HG03521 (cell line): Measurements from ENCODE around the gene ZBTB17.
A peak's percentile ranks its signal among the peaks of the same experiment; 100 is the strongest.
"Not testable (repeated sequence)": the region's sequence is repeated elsewhere in the genome, so short reads cannot be mapped to it uniquely, and the experiment has no call there.

ENCODE experiments used
- ATAC-seq: cut with Tn5 transposase; IDR thresholded peaks from one replicate; pipeline ENCODE4 v1.9.1; 2021; ENCODE audit warnings: mild to moderate bottlenecking, moderate library complexity; ENCODE audit not compliant: unreplicated experiment

Gene ZBTB17

DNA sequence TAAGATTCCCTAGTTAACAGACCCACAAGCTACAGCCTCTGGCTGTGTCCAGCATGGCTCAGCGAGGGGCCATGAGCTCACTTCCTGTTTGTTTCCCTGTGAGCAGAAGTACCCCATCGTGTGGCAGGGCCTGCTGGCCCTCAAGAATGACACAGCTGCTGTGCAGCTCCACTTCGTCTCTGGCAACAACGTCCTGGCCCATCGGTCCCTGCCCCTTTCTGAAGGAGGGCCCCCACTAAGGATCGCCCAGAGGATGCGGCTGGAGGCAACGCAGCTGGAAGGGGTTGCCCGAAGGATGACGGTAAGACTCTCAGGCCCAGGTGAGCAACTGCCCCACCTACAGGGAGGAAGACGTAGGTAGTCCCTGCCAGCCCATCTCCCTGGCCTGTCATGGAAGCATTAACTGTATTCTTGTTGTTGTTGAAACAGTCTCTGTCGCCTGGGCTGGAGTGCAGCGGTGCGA, 38.2 kb downstream of the ZBTB17 start:
- ATAC-seq: no peak

DNA sequence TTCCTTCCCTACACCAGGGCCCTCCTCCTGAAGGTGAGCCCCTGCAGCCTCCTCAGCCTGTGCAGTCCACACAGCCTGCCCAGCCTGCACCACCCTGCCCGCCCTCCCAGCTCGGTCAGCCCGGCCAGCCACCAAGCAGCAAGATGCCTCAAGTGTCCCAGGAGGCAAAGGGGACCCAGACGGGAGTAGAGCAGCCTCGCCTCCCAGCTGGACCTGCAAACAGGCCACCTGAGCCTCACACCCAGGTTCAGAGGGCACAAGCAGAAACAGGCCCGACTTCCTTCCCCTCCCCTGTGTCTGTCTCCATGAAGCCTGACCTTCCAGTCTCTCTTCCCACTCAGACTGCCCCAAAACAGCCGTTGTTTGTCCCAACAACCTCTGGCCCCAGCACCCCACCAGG, 38.8 kb downstream of the ZBTB17 start:
- ATAC-seq: no peak

DNA sequence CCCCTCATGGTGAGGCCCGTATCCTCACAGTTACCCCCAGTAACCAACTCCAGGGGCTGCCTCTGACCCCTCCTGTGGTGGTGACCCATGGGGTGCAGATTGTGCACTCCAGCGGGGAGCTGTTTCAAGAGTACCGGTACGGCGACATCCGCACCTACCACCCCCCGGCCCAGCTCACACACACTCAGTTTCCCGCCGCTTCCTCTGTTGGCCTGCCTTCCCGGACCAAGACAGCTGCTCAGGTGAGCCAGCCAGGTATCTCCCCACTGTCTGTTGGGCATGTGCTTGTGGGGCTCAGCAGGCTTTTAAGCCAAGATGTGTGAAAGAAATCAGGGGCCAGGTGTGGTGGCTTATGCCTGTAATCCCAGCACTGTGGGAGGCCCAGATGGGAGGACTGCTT, 39.9 kb downstream of the ZBTB17 start:
- ATAC-seq: no peak

DNA sequence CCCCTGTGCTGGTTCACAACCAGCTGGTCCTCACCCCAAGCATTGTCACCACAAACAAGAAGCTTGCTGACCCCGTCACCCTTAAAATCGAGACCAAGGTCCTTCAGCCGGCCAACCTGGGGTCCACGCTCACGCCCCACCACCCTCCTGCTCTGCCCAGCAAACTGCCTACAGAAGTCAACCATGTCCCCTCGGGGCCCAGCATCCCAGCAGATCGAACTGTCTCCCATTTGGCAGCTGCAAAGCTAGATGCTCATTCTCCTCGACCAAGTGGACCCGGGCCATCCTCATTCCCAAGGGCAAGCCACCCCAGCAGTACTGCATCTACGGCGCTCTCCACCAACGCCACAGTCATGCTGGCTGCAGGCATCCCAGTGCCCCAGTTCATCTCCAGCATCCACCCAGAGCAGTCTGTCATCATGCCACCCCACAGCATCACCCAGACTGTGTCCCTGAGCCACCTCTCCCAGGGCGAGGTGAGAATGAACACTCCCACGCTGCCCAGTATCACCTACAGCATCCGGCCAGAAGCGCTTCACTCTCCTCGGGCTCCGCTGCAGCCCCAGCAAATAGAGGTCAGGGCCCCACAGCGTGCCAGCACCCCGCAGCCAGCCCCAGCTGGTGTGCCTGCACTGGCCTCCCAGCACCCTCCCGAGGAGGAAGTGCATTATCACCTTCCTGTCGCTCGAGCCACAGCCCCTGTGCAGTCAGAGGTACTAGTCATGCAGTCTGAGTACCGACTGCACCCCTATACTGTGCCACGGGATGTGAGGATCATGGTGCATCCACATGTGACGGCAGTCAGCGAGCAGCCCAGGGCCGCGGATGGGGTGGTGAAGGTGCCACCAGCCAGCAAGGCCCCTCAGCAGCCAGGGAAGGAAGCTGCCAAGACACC, 40.6 kb downstream of the ZBTB17 start:
- no peak for ATAC-seq

DNA sequence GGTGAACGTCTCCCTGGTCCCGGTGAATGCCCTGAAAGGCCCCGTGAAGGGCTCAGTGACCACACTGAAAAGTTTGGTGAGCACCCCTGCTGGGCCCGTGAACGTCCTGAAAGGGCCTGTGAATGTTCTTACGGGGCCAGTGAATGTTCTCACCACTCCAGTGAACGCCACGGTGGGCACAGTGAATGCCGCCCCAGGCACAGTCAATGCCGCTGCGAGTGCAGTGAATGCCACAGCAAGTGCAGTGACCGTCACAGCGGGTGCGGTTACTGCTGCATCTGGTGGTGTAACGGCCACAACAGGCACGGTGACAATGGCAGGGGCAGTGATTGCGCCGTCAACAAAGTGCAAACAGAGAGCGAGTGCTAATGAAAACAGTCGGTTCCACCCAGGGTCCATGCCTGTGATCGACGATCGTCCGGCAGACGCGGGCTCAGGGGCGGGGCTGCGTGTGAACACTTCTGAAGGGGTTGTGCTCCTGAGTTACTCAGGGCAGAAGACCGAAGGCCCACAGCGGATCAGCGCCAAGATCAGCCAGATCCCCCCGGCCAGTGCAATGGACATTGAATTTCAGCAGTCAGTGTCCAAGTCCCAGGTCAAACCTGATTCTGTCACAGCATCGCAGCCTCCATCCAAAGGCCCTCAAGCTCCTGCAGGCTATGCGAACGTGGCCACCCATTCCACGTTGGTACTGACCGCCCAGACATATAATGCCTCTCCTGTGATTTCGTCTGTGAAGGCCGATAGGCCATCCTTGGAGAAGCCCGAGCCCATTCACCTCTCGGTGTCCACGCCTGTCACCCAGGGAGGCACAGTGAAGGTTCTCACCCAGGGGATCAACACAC, 41.5 kb downstream of the ZBTB17 start:
- ATAC-seq: no peak

DNA sequence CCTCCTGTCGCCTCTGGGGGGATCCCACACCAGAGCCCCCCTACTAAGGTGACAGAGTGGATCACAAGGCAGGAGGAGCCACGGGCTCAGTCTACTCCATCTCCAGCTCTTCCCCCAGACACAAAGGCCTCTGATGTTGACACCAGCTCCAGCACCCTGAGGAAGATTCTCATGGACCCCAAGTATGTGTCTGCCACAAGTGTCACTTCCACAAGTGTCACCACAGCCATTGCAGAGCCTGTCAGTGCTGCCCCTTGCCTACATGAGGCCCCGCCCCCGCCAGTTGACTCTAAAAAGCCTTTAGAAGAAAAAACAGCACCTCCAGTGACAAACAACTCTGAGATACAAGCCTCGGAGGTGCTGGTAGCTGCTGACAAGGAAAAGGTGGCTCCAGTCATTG, 42.2 kb downstream of the ZBTB17 start:
- ATAC-seq: no peak

DNA sequence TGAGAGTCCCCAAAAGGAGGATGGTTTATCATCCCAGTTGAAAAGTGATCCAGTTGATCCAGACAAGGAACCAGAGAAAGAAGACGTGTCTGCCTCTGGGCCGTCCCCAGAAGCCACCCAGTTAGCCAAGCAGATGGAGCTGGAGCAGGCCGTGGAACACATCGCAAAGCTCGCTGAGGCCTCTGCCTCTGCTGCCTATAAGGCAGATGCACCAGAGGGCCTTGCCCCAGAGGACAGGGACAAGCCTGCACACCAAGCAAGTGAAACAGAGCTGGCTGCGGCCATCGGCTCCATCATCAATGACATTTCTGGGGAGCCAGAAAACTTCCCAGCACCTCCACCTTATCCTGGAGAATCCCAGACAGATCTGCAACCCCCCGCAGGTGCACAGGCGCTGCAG, 43.3 kb downstream of the ZBTB17 start:
- ATAC-seq: no peak

DNA sequence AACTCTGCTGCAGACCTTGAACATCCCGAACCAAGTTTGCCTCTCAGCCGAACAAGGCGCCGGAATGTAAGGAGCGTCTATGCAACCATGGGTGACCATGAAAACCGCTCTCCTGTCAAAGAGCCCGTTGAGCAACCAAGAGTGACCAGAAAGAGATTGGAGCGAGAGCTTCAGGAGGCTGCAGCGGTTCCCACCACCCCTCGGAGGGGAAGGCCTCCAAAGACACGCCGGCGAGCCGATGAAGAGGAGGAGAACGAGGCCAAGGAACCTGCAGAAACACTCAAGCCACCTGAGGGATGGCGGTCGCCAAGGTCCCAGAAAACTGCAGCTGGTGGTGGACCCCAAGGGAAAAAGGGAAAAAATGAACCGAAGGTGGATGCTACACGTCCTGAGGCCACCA, 44.0 kb downstream of the ZBTB17 start:
- no peak for ATAC-seq

DNA sequence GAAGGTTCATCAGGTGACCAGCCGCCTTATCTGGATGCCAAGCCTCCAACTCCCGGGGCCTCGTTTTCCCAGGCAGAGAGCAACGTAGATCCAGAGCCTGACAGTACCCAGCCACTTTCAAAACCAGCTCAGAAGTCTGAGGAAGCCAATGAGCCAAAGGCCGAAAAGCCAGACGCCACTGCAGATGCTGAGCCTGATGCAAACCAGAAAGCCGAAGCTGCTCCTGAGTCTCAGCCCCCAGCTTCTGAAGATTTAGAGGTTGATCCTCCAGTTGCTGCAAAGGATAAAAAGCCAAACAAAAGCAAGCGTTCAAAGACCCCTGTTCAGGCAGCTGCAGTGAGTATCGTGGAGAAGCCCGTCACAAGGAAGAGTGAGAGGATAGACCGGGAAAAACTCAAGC, 44.5 kb downstream of the ZBTB17 start:
- no peak for ATAC-seq

DNA sequence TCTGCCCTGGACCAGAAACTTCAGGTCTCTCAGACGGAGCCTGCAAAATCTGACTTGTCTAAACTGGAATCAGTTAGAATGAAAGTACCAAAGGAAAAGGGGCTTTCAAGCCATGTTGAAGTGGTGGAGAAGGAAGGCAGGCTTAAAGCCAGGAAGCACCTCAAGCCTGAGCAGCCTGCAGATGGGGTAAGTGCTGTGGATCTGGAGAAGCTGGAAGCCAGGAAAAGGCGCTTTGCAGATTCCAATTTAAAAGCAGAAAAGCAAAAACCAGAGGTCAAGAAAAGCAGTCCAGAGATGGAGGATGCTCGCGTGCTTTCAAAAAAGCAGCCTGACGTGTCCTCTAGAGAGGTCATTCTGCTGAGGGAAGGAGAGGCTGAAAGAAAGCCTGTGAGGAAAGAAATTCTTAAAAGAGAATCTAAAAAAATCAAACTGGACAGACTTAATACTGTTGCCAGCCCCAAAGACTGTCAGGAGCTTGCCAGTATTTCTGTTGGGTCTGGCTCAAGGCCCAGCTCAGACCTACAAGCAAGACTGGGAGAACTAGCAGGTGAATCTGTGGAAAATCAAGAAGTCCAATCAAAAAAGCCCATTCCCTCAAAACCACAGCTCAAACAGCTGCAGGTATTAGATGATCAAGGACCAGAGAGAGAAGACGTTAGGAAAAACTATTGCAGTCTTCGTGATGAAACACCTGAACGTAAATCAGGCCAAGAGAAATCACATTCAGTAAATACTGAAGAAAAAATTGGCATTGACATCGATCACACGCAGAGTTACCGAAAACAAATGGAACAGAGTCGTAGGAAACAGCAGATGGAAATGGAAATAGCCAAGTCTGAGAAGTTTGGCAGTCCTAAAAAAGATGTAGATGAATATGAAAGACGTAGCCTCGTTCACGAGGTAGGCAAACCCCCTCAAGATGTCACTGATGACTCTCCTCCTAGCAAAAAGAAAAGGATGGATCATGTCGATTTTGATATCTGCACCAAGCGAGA, 46.6 kb downstream of the ZBTB17 start:
- no peak for ATAC-seq

DNA sequence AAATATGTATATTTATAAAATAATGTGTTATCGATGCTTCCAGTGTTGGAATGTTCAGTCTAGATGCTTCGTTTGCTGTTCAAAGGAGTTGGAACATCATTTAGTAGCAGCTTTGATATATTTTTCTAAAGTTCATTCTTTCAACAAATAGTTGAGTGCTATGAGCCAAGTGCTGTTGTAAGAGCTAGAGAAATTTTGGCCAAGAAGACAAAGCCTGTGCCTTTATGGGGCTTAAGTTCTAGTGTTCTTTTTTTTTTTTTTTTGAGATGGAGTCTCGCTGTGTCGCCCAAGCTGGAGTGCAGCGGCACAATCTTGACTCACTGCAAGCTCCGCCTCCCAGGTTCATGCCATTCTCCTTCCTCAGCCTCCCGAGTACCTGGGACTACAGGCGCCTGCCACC, 49.5 kb downstream of the ZBTB17 start:
- not testable (repeated sequence) for ATAC-seq

DNA sequence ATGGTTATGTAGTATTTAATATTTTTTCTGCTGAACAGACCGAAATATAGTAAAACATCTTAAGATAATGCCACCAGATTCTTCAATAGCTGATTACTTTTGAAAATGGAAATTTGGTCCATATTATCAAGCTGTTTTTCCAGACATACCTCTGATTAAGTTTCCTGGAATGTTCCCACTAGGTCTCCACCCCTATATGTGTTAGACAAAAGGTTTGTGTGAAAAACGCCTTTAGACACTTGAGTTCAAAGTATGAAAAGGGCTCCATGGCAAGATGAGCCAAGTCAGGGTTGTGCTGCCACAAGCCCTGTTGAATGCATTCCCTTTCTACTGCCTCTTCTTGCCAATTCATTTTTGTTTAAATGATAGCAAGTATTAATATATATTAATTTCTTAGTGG, 52.7 kb downstream of the ZBTB17 start:
- ATAC-seq: no peak

DNA sequence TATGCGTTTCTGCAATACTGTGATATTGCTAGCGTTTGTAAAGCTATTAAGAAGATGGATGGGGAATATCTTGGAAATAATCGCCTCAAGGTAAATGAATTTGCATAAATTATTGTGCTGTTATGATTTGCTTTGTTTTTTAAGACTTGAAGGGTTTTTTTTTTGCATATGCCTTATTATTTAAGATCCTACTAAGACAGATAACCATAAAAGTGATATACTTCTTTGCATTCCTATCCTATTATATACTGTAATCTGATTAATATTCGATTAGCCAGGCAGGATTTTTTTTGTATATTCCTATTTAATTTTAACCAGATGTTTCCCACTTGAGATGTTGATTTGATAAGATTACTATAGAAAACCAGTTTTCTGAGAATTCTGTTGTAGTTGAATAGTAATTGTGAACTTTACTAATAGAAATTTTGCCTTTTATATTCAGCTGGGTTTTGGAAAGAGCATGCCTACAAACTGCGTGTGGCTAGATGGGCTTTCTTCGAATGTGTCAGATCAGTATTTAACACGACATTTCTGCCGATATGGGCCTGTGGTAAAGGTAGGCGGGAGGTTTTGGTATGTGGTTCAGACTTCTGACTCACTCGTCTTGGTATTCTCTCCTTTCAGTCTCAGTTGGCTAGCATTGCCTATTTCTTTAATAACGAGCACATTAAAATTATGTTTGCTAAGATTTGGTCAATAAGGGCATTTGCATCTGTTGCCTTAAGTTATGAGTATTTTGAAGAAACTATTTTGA, 56.8 kb downstream of the ZBTB17 start:
- peak; percentile 78 for ATAC-seq

DNA sequence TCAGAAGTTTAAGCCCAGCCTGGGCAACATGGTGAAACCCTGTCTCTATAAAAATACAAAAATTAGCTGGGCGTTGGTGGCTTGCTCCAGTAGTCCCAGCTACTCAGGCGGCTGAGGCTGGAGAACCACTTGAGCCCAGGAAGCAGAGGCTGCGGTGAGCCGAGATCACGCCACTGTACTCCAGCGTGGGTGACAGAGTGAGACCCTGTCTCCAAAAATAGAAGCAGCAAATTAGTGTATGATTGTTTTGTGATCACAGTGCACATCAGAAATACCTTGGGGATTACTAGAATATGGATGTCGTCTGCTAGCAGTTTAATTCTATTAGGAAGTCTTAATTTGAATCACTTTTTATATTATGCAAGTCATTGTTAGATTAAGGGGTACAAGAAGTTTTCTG, 59.0 kb downstream of the ZBTB17 start:
- ATAC-seq: no peak

DNA sequence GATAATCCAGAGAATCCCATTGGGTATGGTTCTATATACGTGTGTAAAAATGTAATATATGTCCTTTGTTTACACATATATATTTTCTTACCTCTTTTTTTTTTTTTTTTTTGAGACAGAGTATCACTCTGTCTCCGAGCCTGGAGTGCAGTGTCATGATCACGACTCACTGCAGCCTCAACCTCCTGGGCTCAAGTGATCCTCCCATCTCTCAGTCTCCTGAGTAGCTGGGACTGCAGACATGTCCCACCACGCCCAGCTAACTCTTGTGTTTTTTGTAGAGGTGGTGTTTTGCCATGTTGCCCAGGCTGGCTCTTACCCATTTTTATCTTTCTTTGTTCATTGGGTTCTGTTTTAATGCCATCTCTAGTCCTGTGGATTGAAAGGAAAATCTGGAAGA, 59.5 kb downstream of the ZBTB17 start:
- no peak for ATAC-seq

DNA sequence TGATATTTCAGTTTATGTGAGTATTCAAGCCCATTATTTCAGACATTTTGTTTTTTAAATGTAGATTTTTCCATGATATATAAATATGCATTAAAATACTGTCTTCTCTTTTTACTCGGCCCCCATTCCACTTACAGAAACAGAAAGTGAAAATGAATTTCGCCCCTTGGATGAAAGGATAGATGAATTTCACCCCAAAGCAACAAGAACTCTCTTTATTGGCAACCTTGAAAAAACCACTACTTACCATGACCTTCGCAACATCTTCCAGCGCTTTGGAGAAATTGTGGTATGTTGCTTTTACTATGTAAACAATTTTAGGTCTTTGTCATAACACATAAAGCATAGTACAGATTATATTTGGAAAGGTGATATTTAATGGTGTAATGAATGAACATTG, 59.9 kb downstream of the ZBTB17 start:
- ATAC-seq: no peak

DNA sequence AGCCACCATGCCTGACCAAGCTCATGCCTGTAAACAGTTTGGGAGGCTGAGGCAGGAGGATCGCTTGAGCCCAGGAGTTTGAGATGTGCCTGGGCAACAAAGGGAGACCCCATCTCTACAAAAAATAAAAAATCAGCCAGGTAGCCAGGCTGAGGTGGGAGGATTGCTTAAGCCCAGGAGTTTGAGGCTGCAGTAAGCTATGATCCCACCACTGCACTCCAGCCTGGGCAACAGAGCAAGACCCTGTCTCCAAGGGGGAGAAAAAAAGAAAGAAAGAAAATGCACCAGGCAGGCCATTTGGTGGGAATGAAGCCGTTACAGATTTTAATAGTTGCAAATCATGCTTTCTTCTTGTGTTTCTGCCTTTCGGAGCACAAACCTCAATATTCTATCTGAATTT, 62.3 kb downstream of the ZBTB17 start:
- not testable (repeated sequence) for ATAC-seq

DNA sequence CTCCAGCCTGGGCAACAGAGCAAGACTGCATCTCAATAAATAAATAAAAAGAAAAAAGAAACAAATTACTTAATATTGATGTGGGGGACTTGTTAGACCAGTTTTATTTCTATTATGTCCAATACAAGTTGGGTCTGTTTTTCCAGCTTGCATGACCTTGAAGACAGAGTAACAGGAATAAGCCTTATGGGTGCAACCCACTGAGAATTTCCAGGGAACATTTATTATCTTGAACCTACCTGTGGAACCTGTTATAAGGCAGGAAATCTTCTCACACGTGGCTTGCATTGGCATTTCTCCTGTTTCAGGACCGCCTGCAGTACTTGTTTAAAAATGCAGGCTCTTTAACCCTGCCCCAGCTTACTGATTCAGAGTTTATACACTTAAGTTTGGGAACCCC, 64.0 kb downstream of the ZBTB17 start:
- ATAC-seq: no peak

DNA sequence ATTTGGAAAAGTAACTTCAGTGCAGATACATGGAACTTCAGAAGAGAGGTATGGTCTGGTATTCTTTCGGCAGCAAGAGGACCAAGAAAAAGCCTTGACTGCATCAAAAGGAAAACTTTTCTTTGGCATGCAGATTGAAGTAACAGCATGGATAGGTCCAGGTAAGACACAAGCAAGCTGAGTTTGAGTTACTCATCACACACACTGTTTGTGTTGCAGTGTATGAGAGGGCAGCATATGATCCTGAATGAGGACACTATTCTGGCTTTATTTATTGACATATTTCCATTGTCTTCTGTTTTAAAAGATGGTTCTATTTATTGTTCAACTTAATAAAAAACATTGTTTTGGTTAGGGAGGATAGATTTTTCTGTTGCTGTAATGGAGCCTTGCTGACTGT, 64.8 kb downstream of the ZBTB17 start:
- no peak for ATAC-seq

DNA sequence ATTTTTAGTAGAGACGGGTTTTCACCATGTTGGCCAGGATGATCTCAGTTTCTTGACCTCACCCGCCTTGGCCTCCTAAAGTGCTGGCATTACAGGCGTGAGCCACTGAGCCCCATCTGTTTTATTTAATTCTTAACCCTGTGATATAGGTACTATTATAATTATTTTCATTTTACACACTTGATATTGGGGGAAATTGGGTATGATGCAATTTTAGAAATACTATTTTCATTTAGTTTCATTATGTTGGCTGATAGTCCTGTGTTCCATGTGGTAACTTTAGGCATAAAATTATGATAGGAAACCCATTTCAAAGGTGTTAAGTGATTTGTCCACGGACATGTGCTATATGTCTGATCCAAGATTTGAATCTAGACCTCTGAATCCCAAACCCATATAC, 67.3 kb downstream of the ZBTB17 start:
- ATAC-seq: no peak
